Measurements from ENCODE around the gene CEMP1.
A peak's percentile ranks its signal among the peaks of the same experiment; 100 is the strongest.

Gene CEMP1

GRCh38 chr16:2487903-2488531, 43.2 kb downstream of the CEMP1 start:
- no peak for FAIRE-seq
- no peak for TF ChIP-seq TAF1 (IDR thresholded peaks at IDR 0.05; ENCODE audit: borderline replicate concordance, low read depth, low read length)
- no peak for TF ChIP-seq POLR2A (IDR thresholded peaks at IDR 0.05; ENCODE audit: low read depth, low read length)
- TF ChIP-seq POLR2AphosphoS5 (IDR thresholded peaks at IDR 0.05; ENCODE audit: low read depth, low read length) = no peak
- DNase-seq (ENCODE audit: insufficient read length) = no peak

- FAIRE-seq (peak; percentile 85), DNase-seq (ENCODE audit: insufficient read length) (no peak)
- TF ChIP-seq POLR2AphosphoS5 (IDR thresholded peaks at IDR 0.05; ENCODE audit: low read depth, low read length) (no peak), TAF1 (IDR thresholded peaks at IDR 0.05; ENCODE audit: borderline replicate concordance, low read depth, low read length) (no peak), POLR2A (IDR thresholded peaks at IDR 0.05; ENCODE audit: low read depth, low read length) (no peak)
Observed at GRCh38 chr16:2487517-2487842, 43.7 kb downstream of the CEMP1 start.

- FAIRE-seq (no peak), DNase-seq (ENCODE audit: insufficient read length) (peak; percentile 83)
- TF ChIP-seq POLR2A (IDR thresholded peaks at IDR 0.05; ENCODE audit: low read depth, low read length) (no peak), TAF1 (IDR thresholded peaks at IDR 0.05; ENCODE audit: borderline replicate concordance, low read depth, low read length) (no peak), POLR2AphosphoS5 (IDR thresholded peaks at IDR 0.05; ENCODE audit: low read depth, low read length) (no peak)
Observed at GRCh38 chr16:2486645-2487516, 44.3 kb downstream of the CEMP1 start.

- TF ChIP-seq POLR2A (IDR thresholded peaks at IDR 0.05; ENCODE audit: low read depth, low read length) (no peak), TAF1 (IDR thresholded peaks at IDR 0.05; ENCODE audit: borderline replicate concordance, low read depth, low read length) (no peak), POLR2AphosphoS5 (IDR thresholded peaks at IDR 0.05; ENCODE audit: low read depth, low read length) (no peak)
- no peak for FAIRE-seq
- DNase-seq (ENCODE audit: insufficient read length) = no peak
Observed at GRCh38 chr16:2485811-2486507, 45.2 kb downstream of the CEMP1 start.

- no peak for TF ChIP-seq POLR2AphosphoS5 (IDR thresholded peaks at IDR 0.05; ENCODE audit: low read depth, low read length)
- no peak for TF ChIP-seq TAF1 (IDR thresholded peaks at IDR 0.05; ENCODE audit: borderline replicate concordance, low read depth, low read length)
- no peak for TF ChIP-seq POLR2A (IDR thresholded peaks at IDR 0.05; ENCODE audit: low read depth, low read length)
- DNase-seq (ENCODE audit: insufficient read length) = no peak
- FAIRE-seq = no peak
Observed at GRCh38 chr16:2484898-2485508, 46.2 kb downstream of the CEMP1 start.

- TF ChIP-seq POLR2AphosphoS5 (IDR thresholded peaks at IDR 0.05; ENCODE audit: low read depth, low read length) (no peak), TAF1 (IDR thresholded peaks at IDR 0.05; ENCODE audit: borderline replicate concordance, low read depth, low read length) (no peak), POLR2A (IDR thresholded peaks at IDR 0.05; ENCODE audit: low read depth, low read length) (no peak)
Observed at GRCh38 chr16:2483939-2484897, 47.0 kb downstream of the CEMP1 start.

GRCh38 chr16:2482708-2483534, 48.3 kb downstream of the CEMP1 start:
- TF ChIP-seq POLR2A (IDR thresholded peaks at IDR 0.05; ENCODE audit: low read depth, low read length) (no peak), TAF1 (IDR thresholded peaks at IDR 0.05; ENCODE audit: borderline replicate concordance, low read depth, low read length) (no peak)
- no peak for DNase-seq (ENCODE audit: insufficient read length)
- no peak for FAIRE-seq

More at GRCh38 chr16:2483939-2484897, 47.0 kb downstream of the CEMP1 start:
- DNase-seq (ENCODE audit: insufficient read length) (no peak), FAIRE-seq (no peak)

GRCh38 chr16:2482249-2482648, 49.0 kb downstream of the CEMP1 start:
- no peak for FAIRE-seq
- TF ChIP-seq POLR2AphosphoS5 (IDR thresholded peaks at IDR 0.05; ENCODE audit: low read depth, low read length) = no peak
- DNase-seq (ENCODE audit: insufficient read length) = no peak

- FAIRE-seq = no peak
- no peak for TF ChIP-seq POLR2A (IDR thresholded peaks at IDR 0.05; ENCODE audit: low read depth, low read length)
- TF ChIP-seq TAF1 (IDR thresholded peaks at IDR 0.05; ENCODE audit: borderline replicate concordance, low read depth, low read length) = no peak
- TF ChIP-seq POLR2AphosphoS5 (IDR thresholded peaks at IDR 0.05; ENCODE audit: low read depth, low read length) = no peak
- DNase-seq (ENCODE audit: insufficient read length) = no peak
Observed at GRCh38 chr16:2481676-2482075, 49.5 kb downstream of the CEMP1 start.

GRCh38 chr16:2480948-2481347, 50.3 kb downstream of the CEMP1 start:
- DNase-seq (ENCODE audit: insufficient read length) = no peak
- FAIRE-seq = no peak
- TF ChIP-seq POLR2AphosphoS5 (IDR thresholded peaks at IDR 0.05; ENCODE audit: low read depth, low read length) (no peak), POLR2A (IDR thresholded peaks at IDR 0.05; ENCODE audit: low read depth, low read length) (no peak), TAF1 (IDR thresholded peaks at IDR 0.05; ENCODE audit: borderline replicate concordance, low read depth, low read length) (no peak)
